Right kidney (tissue), 1 donor: Measurements from ENCODE around the gene TEX19.
"Not testable (repeated sequence)": the region's sequence is repeated elsewhere in the genome, so short reads cannot be mapped to it uniquely, and the experiment has no call there.

Source experiments
- DNase-seq: peaks from one replicate; pipeline ENCODE4 v3.0.0-alpha.2; 2016

TEX19 gene

DNA sequence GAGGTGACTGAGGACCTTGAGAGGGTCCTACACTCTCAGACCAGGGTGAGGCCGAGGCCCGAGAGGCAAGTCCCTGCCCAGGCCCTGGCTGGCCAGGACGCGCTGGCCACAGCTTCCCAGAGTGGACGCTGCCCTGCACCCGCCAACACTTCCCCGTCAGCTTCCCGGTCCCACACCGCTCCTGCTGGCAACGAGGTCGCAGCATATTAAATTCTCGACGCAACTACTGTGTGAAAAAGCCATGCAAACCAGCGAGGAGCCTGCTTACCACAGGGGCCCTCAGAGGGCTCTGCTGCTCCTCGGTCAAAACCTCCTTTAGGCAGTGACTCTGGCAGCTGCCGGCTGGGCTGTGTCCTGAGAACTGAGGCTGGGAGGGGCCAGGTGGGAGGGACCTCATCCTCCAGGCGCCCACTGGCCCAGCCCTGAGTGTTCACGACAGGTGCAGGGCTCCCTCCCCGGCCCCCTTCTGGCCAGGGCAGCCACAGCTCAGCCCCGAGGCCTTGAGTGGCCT lies 2.1 kb upstream of the TEX19 start:
- no peak for DNase-seq

DNA sequence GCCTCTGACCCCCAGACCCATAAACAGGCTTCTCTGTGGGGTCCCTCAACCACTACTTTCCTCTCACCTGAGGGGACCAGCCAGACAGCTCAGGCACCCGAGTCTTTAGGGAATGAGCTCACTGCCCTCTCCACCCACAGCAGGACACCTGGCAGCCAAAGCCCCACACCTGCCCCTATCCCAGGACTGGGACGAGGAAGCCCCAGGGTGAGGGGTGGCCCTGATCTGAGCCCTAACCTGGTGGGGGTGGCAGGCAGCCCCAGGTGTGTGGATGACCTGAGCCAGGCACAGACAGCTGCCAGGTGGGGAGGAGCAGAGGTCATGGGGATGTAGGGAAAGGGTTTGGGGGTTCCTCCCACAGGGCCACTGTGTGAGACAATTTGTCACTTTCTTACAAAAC lies 1.7 kb upstream of the TEX19 start:
- DNase-seq, result no peak

DNA sequence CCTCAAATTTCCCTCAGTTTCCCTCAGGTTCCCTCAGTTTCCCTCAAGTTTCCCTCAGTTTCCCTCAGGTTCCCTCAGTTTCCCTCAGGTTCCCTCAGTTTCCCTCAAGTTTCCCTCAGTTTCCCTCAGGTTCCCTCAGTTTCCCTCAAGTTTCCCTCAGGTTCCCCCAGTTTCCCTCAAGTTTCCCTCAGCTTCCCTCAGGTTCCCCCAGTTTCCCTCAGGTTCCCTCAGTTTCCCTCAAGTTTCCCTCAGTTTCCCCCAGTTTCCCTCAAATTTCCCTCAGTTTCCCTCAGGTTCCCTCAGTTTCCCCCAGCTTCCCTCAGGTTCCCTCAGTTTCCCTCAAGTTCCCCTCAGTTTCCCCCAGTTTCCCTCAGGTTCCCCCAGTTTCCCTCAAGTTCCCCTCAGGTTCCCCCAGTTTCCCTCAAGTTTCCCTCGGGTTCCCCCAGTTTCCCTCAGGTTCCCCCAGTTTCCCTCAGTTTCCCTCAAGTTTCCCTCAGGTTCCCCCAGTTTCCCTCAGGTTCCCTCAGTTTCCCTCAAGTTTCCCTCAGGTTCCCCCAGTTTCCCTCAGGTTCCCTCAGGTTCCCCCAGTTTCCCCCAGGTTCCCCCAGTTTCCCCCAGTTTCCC lies 516 bp downstream of the TEX19 start:
- DNase-seq, result not testable (repeated sequence)

DNA sequence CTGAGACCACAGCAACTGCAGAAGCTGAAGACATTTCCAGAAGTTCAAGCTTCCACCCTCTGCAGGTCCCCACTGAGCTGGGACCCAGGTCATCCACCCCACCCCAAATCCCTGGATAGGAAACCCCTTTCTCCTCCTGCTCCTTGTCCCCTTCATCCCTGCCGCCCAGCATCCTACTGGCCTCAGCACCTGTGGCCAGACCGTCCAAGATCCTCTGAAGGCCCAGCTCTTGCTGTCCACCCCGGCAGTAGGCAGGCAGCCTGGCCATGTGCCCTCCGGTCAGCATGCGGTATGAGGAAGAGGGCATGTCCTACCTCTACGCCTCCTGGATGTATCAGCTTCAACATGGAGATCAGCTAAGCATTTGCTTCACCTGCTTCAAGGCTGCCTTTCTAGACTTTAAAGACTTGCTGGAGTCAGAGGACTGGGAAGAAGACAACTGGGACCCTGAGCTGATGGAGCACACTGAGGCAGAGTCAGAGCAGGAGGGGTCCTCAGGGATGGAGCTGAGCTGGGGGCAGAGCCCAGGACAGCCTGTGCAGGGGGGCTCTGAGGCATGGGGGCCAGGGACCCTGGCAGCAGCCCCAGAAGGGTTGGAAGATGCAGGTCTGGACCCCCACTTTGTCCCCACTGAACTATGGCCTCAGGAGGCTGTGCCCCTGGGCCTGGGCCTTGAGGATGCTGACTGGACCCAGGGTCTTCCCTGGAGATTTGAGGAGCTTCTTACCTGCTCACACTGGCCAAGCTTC lies 3.0 kb downstream of the TEX19 start:
- DNase-seq, result no peak

DNA sequence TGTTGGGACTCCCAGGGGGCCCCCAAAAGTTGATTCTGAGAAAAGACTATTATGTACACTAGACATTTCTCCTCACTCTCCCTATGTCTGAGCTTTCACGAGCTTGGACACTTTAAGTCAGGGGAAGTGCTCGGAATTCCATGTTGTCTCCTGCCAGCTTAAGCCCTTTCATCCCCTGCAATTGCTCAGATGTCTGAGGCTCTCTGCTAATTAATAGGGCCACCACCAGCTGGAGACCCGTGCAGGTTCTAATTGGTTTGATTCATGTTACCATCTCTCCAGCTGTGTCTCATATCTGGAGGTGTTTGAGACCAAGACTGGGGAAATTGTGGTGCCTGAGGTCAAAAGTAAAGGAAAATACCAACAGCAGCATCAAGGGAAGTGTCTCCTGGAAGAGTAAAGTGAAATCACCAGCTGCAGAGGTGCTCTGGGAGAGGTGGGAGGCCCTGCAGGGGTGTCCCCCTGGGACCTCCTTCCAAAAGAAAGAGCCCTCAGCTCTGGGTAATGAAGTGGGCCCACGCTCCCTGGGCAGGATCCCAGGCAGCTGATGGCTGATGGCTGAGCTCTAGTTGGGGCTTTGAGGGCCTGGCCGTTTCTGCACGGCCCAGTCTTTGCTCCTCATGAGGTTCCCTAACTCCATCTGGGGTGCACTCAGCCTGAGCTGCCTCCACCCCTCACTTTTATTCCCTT lies 6.7 kb downstream of the TEX19 start:
- no peak for DNase-seq

DNA sequence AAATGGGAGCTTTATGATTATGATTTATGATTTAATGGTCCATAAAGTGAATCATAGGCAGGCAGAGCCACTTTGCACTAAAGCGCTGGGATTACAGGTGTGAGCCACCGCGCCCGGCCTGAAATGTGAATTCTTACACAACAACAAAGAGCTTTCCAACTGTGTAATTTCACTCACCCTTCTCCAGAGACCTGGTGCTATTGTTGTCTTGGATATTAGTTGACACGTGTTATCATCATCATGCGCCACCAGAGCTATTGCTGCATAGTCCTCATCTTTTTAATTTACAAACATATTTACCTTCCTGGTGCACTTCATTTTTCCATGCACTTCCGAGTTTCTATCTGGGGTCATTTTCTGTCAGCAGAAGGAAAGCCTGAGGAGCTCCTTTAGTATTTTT lies 7.7 kb downstream of the TEX19 start:
- DNase-seq, result no peak

DNA sequence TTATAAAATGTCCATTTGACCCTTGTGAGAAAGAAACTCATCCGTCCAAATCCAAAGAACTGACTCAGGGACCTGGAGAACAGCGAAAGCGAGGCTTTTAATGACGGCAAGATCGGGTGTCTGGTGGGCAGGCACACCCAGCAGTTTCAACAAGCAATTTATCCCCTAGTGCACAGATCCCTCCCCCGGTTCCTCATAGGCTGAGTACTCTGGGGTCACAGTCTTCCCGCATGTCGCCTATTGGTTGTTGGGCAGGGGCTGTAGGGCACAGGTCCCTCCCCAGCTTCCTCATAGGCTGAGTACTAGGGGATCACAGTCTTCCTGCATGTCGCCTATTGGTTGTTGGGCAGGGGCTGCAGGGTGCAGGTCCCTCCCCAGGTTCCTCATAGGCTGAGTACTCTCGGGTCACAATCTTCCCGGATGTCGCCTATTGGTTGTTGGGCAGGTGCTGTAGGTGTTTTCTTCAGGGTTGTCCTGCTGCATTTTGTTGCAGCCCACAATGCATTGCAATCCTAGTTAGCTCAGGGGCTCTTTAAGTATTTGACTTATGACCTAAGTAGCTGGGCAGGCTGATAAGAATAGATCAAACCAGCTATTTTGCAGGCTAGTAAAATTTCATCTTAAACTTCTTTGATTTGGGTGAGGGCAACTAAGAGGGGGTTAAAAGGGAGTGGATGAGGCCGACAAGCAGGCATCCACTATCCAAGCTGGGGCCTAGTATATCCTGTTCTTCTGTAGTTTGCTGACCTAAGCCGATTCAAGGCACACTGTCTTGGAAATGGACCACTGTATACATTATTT lies 8.9 kb downstream of the TEX19 start:
- DNase-seq, result no peak

DNA sequence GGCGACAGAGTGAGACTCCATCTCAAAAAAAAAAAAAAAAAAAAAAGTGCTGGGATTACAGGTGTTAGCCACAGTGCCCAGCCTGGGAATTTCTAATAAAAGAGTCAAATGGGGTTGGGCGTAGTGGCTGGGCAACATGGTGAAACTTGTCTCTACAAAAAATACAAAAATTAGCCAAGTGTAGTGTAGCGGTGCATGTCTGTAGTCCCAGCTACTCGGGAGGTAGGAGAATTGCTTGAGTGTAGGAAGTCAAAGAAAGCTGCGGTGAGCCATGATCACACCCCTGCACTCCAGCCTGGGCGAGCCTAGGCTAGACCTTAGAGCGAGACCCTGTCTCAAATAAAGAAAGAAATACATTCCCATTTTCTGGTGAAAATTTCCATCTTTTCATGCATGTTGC lies 10.2 kb downstream of the TEX19 start:
- DNase-seq, result no peak

DNA sequence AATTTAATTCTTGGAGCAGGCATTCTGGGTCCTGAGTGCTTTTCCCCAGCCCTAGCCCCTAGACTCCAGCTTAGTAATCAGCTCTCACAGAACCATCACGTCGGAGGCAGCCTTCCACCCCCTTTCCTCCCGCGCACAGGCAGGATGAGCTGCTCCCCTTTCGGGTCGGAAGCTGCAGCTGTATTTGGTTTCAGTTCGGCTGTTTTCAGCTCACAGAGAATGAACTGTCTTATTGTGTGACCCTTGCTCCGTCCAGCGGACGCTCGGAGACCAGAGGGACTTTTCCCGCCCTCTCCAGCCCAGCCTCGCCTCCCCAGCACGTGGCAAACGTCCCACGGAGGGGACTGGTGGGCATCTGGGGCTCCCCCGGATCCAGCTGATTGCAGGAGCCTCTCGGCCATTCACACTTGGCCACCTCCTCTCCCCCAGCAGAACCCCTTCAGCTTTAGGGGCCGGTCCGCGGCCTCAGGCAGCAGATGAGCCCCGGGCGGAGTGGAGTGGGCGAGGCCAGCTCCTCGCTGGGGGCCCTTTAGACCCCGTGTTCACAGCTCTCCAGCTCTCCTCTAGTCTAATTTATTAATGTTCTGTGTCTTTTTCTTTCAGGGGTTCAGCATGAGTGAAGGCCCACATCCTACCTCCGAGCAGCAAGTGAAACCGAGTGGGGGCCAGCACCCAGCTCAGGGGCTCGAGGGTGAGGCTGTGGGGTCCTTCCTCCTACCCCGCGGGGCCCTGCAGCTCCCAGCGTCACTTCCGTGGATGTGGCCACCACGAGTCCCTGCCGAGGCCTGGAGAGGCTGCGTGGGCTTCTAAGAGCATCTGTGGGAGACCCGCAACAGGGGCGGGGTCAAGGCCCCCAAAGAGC lies 11.7 kb downstream of the TEX19 start:
- peak; percentile 62 for DNase-seq

DNA sequence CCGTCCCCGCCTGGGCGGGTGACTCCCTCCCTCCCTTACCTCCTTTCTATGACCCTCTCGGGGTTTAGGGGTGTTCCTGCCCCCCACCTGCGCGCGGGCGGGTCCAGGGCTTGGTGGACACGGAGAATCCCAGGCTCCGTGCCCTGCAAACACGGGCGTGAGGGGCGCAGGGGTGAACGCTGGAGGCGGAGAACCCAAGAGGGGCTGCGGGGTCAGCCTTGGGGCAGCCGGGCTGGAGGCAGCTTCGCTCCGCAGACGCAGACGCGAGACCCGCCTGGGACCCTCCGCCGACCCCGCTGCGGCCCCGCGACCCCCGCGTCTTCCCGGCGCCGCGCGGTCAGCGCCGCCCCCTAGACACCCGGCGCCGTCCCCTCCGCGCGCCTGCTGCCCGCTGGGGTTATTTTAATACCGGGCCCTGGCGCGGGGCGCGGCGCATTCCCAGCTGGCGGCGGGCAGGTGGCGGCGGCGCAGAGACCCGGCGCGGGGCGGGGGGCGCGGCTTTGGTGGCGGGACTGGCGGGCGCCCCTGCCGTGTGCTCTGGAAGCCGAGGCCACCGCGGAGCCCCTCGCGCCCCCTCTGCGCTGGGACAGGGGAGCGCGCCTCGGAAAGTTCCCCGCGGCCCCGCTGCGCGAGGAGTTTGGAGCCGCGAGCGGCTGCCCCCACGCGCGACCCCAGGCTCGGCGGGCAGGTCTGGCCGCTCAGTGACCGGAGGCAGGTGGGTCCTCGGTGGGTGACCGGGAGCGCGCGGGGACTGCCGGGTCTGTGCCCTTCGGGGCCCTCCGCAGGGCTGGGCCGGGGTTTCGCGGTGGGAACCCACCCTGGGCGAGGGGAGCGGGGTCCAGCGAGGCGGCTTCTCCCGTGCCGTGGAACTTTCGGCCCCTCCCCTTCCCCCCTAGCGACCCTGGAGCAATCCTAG lies 12.5 kb downstream of the TEX19 start, which contains the start of gene UTS2R:
TSS of gene UTS2R (plus strand) at position 433 of the 916 bp plus-strand sequence. CDS start 2,560 bp downstream, outside the sequence.
- no peak for DNase-seq

DNA sequence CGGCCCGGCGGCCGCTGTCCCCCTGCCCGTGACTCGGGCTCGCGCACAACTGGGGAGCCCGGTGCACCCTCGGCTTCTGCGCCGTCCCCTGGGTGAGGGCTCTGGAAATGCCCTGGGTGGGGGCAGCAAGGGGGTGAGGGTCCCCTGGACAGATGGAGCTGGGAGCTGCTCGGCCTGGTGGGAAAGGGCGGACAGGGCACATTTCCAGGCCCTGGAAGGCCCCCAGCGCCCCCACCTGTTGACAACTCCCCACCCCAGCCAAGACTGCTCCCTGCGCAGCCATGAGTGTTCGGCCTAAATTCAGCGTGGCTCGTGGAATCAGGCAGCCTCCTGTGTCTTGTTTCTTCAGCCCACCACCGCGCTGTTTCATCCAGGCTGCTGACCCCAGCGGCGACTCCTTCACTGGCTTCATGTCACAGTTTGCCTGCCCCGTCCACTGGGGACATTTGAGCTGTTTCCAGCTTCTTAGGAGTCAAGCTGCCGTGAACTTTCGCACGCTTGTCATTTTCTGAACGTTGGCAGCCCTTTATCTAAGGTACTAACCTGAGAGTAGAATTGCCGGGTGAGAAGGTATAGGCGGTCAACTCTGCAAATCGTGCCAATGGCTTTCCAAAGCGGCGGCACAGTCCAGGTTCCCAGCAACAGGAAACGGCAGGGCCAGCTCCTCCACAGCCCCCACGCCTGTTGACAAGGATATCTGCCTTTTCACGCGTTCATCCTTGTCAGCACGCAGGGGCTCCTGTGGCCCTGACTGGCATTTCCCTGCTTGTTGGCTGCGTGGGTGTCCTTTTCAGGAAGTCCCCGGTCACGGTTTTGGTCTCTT lies 13.4 kb downstream of the TEX19 start:
- no peak for DNase-seq

DNA sequence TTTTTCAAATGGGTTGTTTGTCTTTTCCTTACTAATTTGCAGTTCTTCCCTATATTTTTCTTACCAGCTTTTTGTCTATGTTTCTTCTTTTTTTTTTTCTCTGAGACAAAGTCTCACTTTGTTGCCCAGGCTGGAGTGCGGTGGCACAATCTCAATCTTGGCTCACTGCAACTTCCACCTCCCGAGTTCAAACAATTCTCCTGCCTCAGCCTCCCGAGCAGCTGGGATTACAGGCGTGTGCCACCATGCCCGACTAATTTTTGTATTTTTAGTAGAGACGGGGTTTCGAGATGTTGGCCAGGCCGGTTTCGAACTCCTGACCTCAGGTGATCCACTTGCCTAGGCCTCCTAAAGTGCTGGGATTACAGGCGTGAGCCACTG lies 14.0 kb downstream of the TEX19 start:
- DNase-seq, result not testable (repeated sequence)

DNA sequence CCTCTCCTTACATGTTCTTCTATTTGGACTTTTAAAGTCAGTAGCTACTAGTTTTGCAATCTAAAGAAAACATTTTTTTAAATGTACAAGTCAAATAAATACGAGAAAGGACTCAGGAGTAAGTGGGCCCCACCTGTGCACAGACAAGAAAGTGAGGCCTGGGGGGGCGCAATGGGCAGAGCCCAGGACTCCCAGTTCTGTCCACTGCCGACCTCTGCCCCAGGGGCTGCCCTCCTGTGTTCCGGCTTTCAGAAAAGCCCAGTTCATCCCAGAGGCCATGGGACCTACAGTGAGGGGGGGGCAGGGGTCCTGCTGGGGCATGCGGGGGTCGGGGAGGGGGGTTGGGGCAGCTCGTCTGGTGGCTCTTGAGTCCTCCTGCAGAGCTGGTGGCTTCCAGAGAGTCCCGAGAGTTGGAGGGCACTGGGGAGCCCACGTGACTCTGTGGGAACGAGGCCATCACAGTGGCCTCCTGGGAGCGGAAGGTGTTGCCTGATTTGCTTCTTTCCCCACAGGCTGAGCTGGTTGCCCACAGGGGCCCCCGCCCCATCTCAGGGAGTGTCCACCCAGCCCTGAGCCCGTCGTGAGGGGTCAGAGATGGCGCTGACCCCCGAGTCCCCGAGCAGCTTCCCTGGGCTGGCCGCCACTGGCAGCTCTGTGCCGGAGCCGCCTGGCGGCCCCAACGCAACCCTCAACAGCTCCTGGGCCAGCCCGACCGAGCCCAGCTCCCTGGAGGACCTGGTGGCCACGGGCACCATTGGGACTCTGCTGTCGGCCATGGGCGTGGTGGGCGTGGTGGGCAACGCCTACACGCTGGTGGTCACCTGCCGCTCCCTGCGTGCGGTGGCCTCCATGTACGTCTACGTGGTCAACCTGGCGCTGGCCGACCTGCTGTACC lies 14.9 kb downstream of the TEX19 start:
- no peak for DNase-seq

DNA sequence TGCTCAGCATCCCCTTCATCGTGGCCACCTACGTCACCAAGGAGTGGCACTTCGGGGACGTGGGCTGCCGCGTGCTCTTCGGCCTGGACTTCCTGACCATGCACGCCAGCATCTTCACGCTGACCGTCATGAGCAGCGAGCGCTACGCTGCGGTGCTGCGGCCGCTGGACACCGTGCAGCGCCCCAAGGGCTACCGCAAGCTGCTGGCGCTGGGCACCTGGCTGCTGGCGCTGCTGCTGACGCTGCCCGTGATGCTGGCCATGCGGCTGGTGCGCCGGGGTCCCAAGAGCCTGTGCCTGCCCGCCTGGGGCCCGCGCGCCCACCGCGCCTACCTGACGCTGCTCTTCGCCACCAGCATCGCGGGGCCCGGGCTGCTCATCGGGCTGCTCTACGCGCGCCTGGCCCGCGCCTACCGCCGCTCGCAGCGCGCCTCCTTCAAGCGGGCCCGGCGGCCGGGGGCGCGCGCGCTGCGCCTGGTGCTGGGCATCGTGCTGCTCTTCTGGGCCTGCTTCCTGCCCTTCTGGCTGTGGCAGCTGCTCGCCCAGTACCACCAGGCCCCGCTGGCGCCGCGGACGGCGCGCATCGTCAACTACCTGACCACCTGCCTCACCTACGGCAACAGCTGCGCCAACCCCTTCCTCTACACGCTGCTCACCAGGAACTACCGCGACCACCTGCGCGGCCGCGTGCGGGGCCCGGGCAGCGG lies 15.7 kb downstream of the TEX19 start:
- no peak for DNase-seq

DNA sequence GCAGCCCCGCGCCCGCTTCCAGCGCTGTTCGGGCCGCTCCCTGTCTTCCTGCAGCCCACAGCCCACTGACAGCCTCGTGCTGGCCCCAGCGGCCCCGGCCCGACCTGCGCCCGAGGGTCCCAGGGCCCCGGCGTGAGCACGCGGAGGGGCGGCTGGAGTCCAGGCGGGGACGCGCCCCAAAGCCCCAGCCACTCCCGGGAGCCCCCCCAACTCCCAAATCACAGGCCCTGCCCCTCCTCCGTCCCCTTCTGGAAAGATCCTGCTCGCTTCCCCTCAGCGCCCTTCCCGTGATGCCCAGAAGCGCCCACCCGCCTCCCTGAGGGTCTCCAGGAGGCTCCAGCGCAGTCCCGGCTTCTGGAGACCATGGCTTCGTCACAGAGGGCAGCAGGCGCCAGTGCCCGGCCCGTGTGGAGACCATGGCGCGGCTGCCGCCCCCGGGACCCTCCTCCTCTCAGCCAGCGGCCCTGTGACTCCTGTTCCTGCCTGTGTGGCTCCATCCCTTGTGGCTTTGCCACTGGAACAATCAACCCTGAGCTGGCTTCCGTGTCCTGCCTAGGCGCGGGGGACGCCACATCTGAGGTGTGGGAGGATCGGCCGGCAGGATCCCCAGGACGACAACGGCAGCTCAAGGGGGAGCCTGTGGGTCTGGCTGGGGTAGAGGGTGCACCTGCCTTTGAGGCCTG lies 16.5 kb downstream of the TEX19 start:
- no peak for DNase-seq

DNA sequence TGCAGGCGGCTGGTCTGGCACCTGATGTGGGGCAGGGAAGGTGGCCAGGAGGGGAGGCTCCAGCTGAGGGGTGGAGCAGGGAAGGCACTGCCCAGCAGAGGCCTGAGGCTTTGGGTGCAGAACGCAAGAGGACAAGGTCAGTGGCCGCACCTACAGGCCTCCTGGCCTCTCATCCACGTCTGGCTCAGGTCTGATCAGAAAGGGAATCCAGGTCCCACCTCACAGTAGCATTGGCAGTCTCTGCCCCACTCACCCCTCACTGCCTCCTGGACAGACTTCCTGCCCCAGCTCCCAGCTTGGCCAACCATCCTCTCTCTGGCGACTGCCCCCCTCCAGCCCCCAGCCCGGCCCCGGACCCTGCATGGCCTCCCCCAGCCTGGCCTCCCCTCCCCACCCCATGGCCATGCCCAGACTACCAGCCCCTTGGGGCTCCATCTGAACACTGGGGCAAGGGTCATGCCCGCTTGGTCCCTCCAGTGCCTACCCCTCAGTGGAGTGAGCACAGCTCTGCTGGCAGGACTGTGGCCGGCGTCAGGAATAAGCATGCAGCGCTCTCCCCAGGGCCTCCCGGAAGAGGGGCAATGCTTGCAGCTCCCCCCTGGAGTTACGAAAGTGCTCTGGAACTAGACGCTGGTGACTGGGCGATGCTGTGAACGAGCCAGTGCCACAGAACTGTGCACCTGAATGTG lies 17.1 kb downstream of the TEX19 start:
- no peak for DNase-seq
